Pulmonary artery endothelial cell (primary cell): ENCODE results near the gene ZNF534. TPM values are rescaled to one million over a fixed set of nuclear protein-coding genes. Genes with fewer than 3 reads are reported as not detected.
"Not testable (repeated sequence)": the region's sequence is repeated elsewhere in the genome, so short reads cannot be mapped to it uniquely, and the experiment has no call there.

Experiments
- DNase-seq: peaks from one replicate; pipeline ENCODE4 v3.0.0-alpha.2; 2011; ENCODE audit warnings: low read depth, low spot score
- total RNA-seq: library from RNA; depleted of rRNA; stranded (reverse); fragments of >200 nt; gene quantifications from 2 replicates; pipeline ENCODE4 v1.2.3, GENCODE V29; 2014

ZNF534 gene
- total RNA-seq: 0.07 TPM in 1 of 2 replicates, not detected in the other

- DNase-seq: no peak
These were observed at the start of gene ZNF534 for GRCh38 chr19:52428937-52429336. ZNF534 (plus strand) TSS chr19:52429148; CDS start chr19:52431475, 2,327 bp downstream.

- no peak for DNase-seq
These were observed 37.8 kb upstream of the ZNF534 start for GRCh38 chr19:52391135-52391534.

GRCh38 chr19:52397310-52398080 is 31.5 kb upstream of the ZNF534 start, which contains the start of gene ZNF528:
ZNF528 (plus strand) TSS chr19:52397849; CDS start chr19:52402014, 4,165 bp downstream.
- DNase-seq: peak; percentile 79

GRCh38 chr19:52398081-52398441 is 30.9 kb upstream of the ZNF534 start:
- DNase-seq: no peak

GRCh38 chr19:52410276-52410675 is 18.7 kb upstream of the ZNF534 start:
- DNase-seq: no peak

- DNase-seq: no peak
These were observed 13.2 kb upstream of the ZNF534 start for GRCh38 chr19:52415711-52416110.

- no peak for DNase-seq
These were observed 13.2 kb downstream of the ZNF534 start for GRCh38 chr19:52442179-52442578.

- no peak for DNase-seq
These were observed 15.6 kb downstream of the ZNF534 start for GRCh38 chr19:52444506-52444905.

GRCh38 chr19:52451241-52451640 is 22.3 kb downstream of the ZNF534 start:
- no peak for DNase-seq

- DNase-seq: peak; percentile 60
These were observed 24.6 kb downstream of the ZNF534 start, which contains the start of gene ZNF578 for GRCh38 chr19:52453324-52454094. ZNF578 (plus strand) TSS chr19:52453553; CDS start chr19:52501846, 48,293 bp downstream.

- no peak for DNase-seq
These were observed 36.0 kb downstream of the ZNF534 start for GRCh38 chr19:52464798-52465470.

- DNase-seq: no peak
These were observed 44.9 kb downstream of the ZNF534 start for GRCh38 chr19:52473655-52474350.

GRCh38 chr19:52474351-52475127 is 45.6 kb downstream of the ZNF534 start:
- no peak for DNase-seq

- not testable (repeated sequence) for DNase-seq
These were observed 55.3 kb downstream of the ZNF534 start for GRCh38 chr19:52484111-52484743.

- DNase-seq: not testable (repeated sequence)
These were observed 56.1 kb downstream of the ZNF534 start for GRCh38 chr19:52485064-52485463.

- DNase-seq: not testable (repeated sequence)
These were observed 56.8 kb downstream of the ZNF534 start for GRCh38 chr19:52485561-52486240.

- DNase-seq: no peak
These were observed 63.4 kb downstream of the ZNF534 start for GRCh38 chr19:52492201-52492993.

- no peak for DNase-seq
These were observed 64.1 kb downstream of the ZNF534 start for GRCh38 chr19:52492994-52493470.
